Upper lobe of left lung (tissue), 4 donors: Measurements from ENCODE around the gene DRD3.

Source experiments
- EP300 ChIP-seq, 4 donors: sonication (generic); formaldehyde crosslinking; IDR thresholded peaks; one replicate each; pipeline ENCODE4 v1.5.1; 2017; ENCODE audit warnings: antibody characterized with exemption in 4 of 4, control low read depth in 2 of 4
- POLR2A ChIP-seq, 4 donors: fragments of 450-650 bp; IDR thresholded peaks; one replicate each; pipeline ENCODE4 v1.5.1; 2016 to 2017; ENCODE audit warnings: antibody characterized with exemption in 4 of 4, mild to moderate bottlenecking in 2 of 4
- POLR2AphosphoS5 ChIP-seq, 2 donors: sonication (generic); formaldehyde crosslinking; IDR thresholded peaks; one replicate each; pipeline ENCODE4 v1.5.1; 2017; ENCODE audit warnings: antibody characterized with exemption in 2 of 2
- TF ChIP-seq, protein P1 (sequence below), 6 experiments: fragments of 450-650 bp in 4 of 6; fragments of 200-600 bp in 2 of 6; sonication (generic) in 2 of 6; IDR thresholded peaks; one replicate each; pipeline ENCODE4 v1.5.1; 2016 to 2019; ENCODE audit warnings: antibody characterized with exemption in 6 of 6

- TF ChIP-seq, protein P1, sequence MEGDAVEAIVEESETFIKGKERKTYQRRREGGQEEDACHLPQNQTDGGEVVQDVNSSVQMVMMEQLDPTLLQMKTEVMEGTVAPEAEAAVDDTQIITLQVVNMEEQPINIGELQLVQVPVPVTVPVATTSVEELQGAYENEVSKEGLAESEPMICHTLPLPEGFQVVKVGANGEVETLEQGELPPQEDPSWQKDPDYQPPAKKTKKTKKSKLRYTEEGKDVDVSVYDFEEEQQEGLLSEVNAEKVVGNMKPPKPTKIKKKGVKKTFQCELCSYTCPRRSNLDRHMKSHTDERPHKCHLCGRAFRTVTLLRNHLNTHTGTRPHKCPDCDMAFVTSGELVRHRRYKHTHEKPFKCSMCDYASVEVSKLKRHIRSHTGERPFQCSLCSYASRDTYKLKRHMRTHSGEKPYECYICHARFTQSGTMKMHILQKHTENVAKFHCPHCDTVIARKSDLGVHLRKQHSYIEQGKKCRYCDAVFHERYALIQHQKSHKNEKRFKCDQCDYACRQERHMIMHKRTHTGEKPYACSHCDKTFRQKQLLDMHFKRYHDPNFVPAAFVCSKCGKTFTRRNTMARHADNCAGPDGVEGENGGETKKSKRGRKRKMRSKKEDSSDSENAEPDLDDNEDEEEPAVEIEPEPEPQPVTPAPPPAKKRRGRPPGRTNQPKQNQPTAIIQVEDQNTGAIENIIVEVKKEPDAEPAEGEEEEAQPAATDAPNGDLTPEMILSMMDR (IDR thresholded peaks at IDR 0.05): no peak
- TF ChIP-seq EP300 (IDR thresholded peaks at IDR 0.05) (no peak), POLR2AphosphoS5 (IDR thresholded peaks at IDR 0.05) (no peak), POLR2A (IDR thresholded peaks at IDR 0.05) (no peak)
Measured at GRCh38 chr3:114078126-114078525, 100.7 kb downstream of the DRD3 start.
